HL-60 (cell line): ENCODE data around the gene ANO5.

ENCODE experiments used
- CTCF ChIP-seq: IDR thresholded peaks from one replicate; pipeline ENCODE4 v1.5.1; 2011; ENCODE audit warnings: low read length, control low read depth, inconsistent platforms; ENCODE audit not compliant: insufficient read depth
- POLR2AphosphoS5 ChIP-seq: IDR thresholded peaks from 2 replicates; pipeline ENCODE4 v1.6.1; 2012; ENCODE audit warnings: low read depth
- REST ChIP-seq: IDR thresholded peaks from 2 replicates; pipeline ENCODE4 v1.6.1; 2012; ENCODE audit warnings: low read depth; ENCODE audit not compliant: insufficient replicate concordance
- SPI1 ChIP-seq: IDR thresholded peaks from 2 replicates; pipeline ENCODE4 v1.6.1; 2012; ENCODE audit warnings: low read depth, mild to moderate bottlenecking, borderline replicate concordance

GRCh38 chr11:22207162-22207561, 14.3 kb downstream of the ANO5 start:
- no peak for TF ChIP-seq CTCF
- TF ChIP-seq REST = no peak
- TF ChIP-seq POLR2AphosphoS5 = no peak
- TF ChIP-seq SPI1 = no peak
